ENCODE measurements around the gene ZDHHC7. TPM values are rescaled to one million over a fixed set of nuclear protein-coding genes. Genes with fewer than 3 reads are reported as not detected.

ZDHHC7 gene
- total RNA-seq, 1 donor from 2014 or later, result 26.9 TPM

- H3K27me3 Mint-ChIP-seq, result peaks cover 4% of the 10 kb centered on the region
- ChIA-PET CTCF (no interaction called here), POLR2A (no interaction called here)
- H3K27ac Mint-ChIP-seq, result no peak overlapping the region
- intact Hi-C loops (cut with micrococcal nuclease), result no loop called here
- H3K9me3 Mint-ChIP-seq, result no peaks in the 10 kb centered on the region
- DNase-seq (no peak), ATAC-seq (ENCODE audit: low read depth) (no peak)
- H3K4me1 Mint-ChIP-seq, result no peaks in the 10 kb centered on the region
- no peaks in the 10 kb centered on the region for H3K36me3 Mint-ChIP-seq (ENCODE audit: low read depth)
- no peak overlapping the region for H3K4me3 Mint-ChIP-seq
- no peak for TF ChIP-seq CTCF (IDR thresholded peaks at IDR 0.05)
Observed at GRCh38 chr16:84957792-84958191, 53.5 kb downstream of the ZDHHC7 start.

GRCh38 chr16:84957192-84957591 is 54.1 kb downstream of the ZDHHC7 start:
- no peak for DNase-seq
- ATAC-seq (ENCODE audit: low read depth), result no peak
- intact Hi-C loops (cut with micrococcal nuclease), result no loop called here
- no peaks in the 10 kb centered on the region for H3K9me3 Mint-ChIP-seq
- H3K36me3 Mint-ChIP-seq (ENCODE audit: low read depth), result no peaks in the 10 kb centered on the region
- H3K27me3 Mint-ChIP-seq, result peaks cover 6% of the 10 kb centered on the region
- TF ChIP-seq CTCF (IDR thresholded peaks at IDR 0.05), result no peak
- CTCF ChIA-PET, result no interaction called here
- H3K4me3 Mint-ChIP-seq, result no peak overlapping the region
- POLR2A ChIA-PET, result no interaction called here
- H3K4me1 Mint-ChIP-seq, result no peaks in the 10 kb centered on the region
- no peak overlapping the region for H3K27ac Mint-ChIP-seq

- H3K4me1 Mint-ChIP-seq, result no peaks in the 10 kb centered on the region
- H3K27ac Mint-ChIP-seq, result no peak overlapping the region
- H3K9me3 Mint-ChIP-seq, result no peaks in the 10 kb centered on the region
- ATAC-seq (ENCODE audit: low read depth) (no peak), DNase-seq (no peak)
- H3K27me3 Mint-ChIP-seq, result peaks cover 8% of the 10 kb centered on the region
- no peak overlapping the region for H3K4me3 Mint-ChIP-seq
- ChIA-PET POLR2A (no interaction called here), CTCF (interaction anchor here (1.1 to 5.3 kb wide), 5 partner anchors 15 to 332 kb away, joined by 3 to 46 read pairs (median 7); no protein-coding TSS in a partner anchor)
- intact Hi-C loops (cut with micrococcal nuclease), result no loop called here
- H3K36me3 Mint-ChIP-seq (ENCODE audit: low read depth), result no peaks in the 10 kb centered on the region
- no peak for TF ChIP-seq CTCF (IDR thresholded peaks at IDR 0.05)
Observed at GRCh38 chr16:84955427-84955826, 55.9 kb downstream of the ZDHHC7 start.

GRCh38 chr16:84953190-84953746 is 58.1 kb downstream of the ZDHHC7 start:
- Mint-ChIP-seq H3K9me3 (no peaks in the 10 kb centered on the region), H3K4me1 (no peaks in the 10 kb centered on the region), H3K27ac (no peak overlapping the region), H3K36me3 (ENCODE audit: low read depth) (no peaks in the 10 kb centered on the region), H3K27me3 (peaks cover 12% of the 10 kb centered on the region), H3K4me3 (no peak overlapping the region)
- ATAC-seq (ENCODE audit: low read depth) (no peak), DNase-seq (no peak)
- intact Hi-C loops (cut with micrococcal nuclease), result loop anchor here (2.0 to 5.0 kb wide), 2 partner anchors 451 to 676 kb away; partner anchors contain the start of gene MEAK7
- ChIA-PET POLR2A (no interaction called here), CTCF (interaction anchor here (2.2 to 5.3 kb wide), 3 partner anchors 17 to 199 kb away, joined by 6 to 46 read pairs (median 33); no protein-coding TSS in a partner anchor)
- TF ChIP-seq CTCF (IDR thresholded peaks at IDR 0.05), result no peak

- H3K4me3 Mint-ChIP-seq, result no peak overlapping the region
- peaks cover 12% of the 10 kb centered on the region for H3K27me3 Mint-ChIP-seq
- intact Hi-C loops (cut with micrococcal nuclease), result loop anchor here (1.0 to 5.0 kb wide), 5 partner anchors 27 to 676 kb away; partner anchors contain the start of gene MEAK7
- H3K36me3 Mint-ChIP-seq (ENCODE audit: low read depth), result no peaks in the 10 kb centered on the region
- DNase-seq (peak; percentile 39), ATAC-seq (ENCODE audit: low read depth) (peak; percentile 93)
- ChIA-PET POLR2A (interaction anchor here (0.6 kb wide), 1 partner anchor 125 kb away, joined by 3 read pairs; no protein-coding TSS in a partner anchor), CTCF (interaction anchor here (0.6 to 5.3 kb wide), 12 partner anchors 10 to 436 kb away, joined by 3 to 46 read pairs (median 4); partner anchors contain the start of gene ZDHHC7)
- no peak overlapping the region for H3K27ac Mint-ChIP-seq
- H3K4me1 Mint-ChIP-seq, result peaks cover 5% of the 10 kb centered on the region
- H3K9me3 Mint-ChIP-seq, result no peaks in the 10 kb centered on the region
- peak; percentile 40 for TF ChIP-seq CTCF (IDR thresholded peaks at IDR 0.05)
Observed at GRCh38 chr16:84952335-84953189, 58.8 kb downstream of the ZDHHC7 start.

All from activated B cell treated with CpG ODN at 0.5 μM for 24 hours (primary cell).